ENCODE measurements around the gene PTF1A.
"Not testable (repeated sequence)": the region's sequence is repeated elsewhere in the genome, so short reads cannot be mapped to it uniquely, and the experiment has no call there.

Gene PTF1A

DNA sequence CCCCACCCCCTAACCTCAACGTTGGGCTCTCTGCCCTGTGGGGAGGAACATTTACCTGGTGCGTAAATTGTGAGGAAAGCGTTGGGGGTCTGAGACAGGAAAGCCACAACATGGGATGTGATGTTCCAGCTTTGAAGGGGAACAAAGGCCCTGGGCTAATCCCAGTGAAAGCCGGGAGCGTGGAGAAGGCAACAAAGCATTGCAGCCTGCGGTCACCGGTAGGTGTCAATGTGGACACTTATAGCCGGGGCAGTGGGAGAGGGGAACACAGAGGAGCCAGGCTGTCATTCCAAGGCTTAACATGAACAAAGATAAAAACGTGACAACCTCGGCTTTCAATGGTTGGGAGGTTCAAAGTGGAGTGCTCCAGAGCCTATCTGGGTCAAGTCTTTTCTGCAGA is 12.7 kb downstream of the PTF1A start:
- DNase-seq (ENCODE audit: low spot score) = no peak

- no peak for DNase-seq (ENCODE audit: low spot score)
These were observed 14.0 kb downstream of the PTF1A start for GRCh38 chr10:23205972-23206642.

DNA sequence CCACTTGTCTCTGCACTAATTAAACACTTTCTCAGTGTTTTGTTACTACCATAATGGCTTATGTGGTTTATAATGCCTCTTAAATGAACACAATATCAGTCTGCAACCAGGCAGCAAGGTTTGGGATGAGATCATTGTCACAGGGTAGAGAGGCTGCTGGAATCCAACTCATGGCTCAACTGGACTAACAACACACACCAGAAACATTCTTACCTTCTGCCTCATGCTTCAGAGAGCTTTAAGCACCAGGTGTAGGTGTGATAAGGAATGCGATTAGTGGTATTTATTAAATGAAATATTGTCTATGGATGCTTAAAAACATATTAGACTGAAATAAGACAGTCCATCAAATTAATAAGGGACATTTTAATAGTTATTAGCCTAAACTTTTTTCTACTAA is 25.4 kb downstream of the PTF1A start:
- DNase-seq (ENCODE audit: low spot score) = no peak

GRCh38 chr10:23230582-23230981 is 38.5 kb downstream of the PTF1A start:
- DNase-seq (ENCODE audit: low spot score) = no peak

DNA sequence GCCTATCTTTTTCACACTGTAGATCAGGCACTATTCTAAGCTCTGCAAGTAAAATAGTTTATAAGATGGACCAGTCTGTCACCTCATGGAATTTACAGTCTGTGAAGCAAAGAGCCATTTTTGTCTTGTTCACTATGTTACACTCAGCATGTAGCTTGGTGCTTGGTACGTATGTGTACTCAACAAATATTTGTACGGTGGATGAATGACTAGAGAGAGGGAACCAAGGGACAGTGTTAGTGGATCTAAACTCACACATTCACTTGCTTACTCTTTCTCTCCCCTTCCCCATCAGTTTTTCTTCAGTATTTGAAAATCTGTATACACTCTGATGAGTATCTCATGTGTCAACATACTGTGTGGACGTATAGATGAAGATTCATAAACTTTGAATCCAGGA is 45.9 kb downstream of the PTF1A start:
- no peak for DNase-seq (ENCODE audit: low spot score)

- not testable (repeated sequence) for DNase-seq (ENCODE audit: low spot score)
These were observed 49.7 kb downstream of the PTF1A start for GRCh38 chr10:23241779-23242178.

Data from CD4-positive, alpha-beta T cell treated with Interleukin-2 at 100 ng/mL for 4 hours (primary cell).